Esophagus muscularis mucosa (tissue), 4 donors: ENCODE data around the gene OMG. TPM values are rescaled to one million over a fixed set of nuclear protein-coding genes. Genes with fewer than 3 reads are reported as not detected.

Experiments used
- DNase-seq: peaks from one replicate; pipeline ENCODE4 v3.0.0-alpha.2; 2017; ENCODE audit errors: extremely low spot score
- H3K27ac ChIP-seq, 4 donors: fragments of 200-600 bp; sonication (generic); replicated peaks in 1 of 4; 1 replicate in 3 of 4; 2 replicates in 1 of 4; pipeline ENCODE4 v1.5.1; 2016 to 2019; ENCODE audit warnings: mild to moderate bottlenecking in 1 of 4
- H3K27me3 ChIP-seq, 4 donors: fragments of 200-600 bp; sonication (generic); one replicate each; pipeline versions ENCODE4 v1.5.1 to v1.6.0; 2016 to 2019
- H3K36me3 ChIP-seq, 4 donors: fragments of 200-600 bp; sonication (generic); one replicate each; pipeline ENCODE4 v1.5.1; 2016 to 2019
- H3K4me1 ChIP-seq, 4 donors: fragments of 200-600 bp; sonication (generic); one replicate each; pipeline ENCODE4 v1.5.1; 2016 to 2019
- H3K4me3 ChIP-seq, 4 donors: fragments of 200-600 bp; sonication (generic); 1 replicate in 2 of 4; 2 replicates in 2 of 4; pipeline ENCODE4 v1.5.1; 2016 to 2019; ENCODE audit warnings: mild to moderate bottlenecking in 4 of 4, moderate library complexity in 1 of 4
- H3K9me3 ChIP-seq, 4 donors: fragments of 200-600 bp; sonication (generic); 1 replicate in 3 of 4; 2 replicates in 1 of 4; pipeline ENCODE4 v1.5.1; 2016 to 2019
- CTCF ChIP-seq, 3 experiments: fragments of 200-600 bp in 2 of 3; fragments of 450-650 bp in 1 of 3; sonication (generic) in 2 of 3; IDR thresholded peaks; one replicate each; pipeline ENCODE4 v1.5.1; 2017 to 2019; ENCODE audit warnings: antibody characterized with exemption in 3 of 3, mild to moderate bottlenecking in 2 of 3, moderate library complexity in 1 of 3
- EP300 ChIP-seq: sonication (generic); formaldehyde crosslinking; IDR thresholded peaks from one replicate; pipeline ENCODE4 v1.6.1; 2017; ENCODE audit warnings: antibody characterized with exemption
- POLR2A ChIP-seq: fragments of 450-650 bp; IDR thresholded peaks from one replicate; pipeline ENCODE4 v1.6.1; 2017; ENCODE audit warnings: antibody characterized with exemption, moderate library complexity, mild to moderate bottlenecking, low read depth
- POLR2AphosphoS5 ChIP-seq, 2 donors: sonication (generic); formaldehyde crosslinking; IDR thresholded peaks; one replicate each; pipeline ENCODE4 v1.6.1; 2017; ENCODE audit warnings: antibody characterized with exemption in 2 of 2
- WGBS: methylation state at CpG from one replicate; pipeline ENCODE4 v1.1.5; 2018; 5-methylcytosine and 5-hydroxymethylcytosine counted together
- intact Hi-C: fragments of 100-400 bp; cut with DNase I; formaldehyde crosslinking; loops from one replicate; pipeline ENCODE4 v1.15.1; 2023
- total RNA-seq, 4 donors: library from RNA; depleted of rRNA; stranded (reverse); fragments of >200 nt; gene quantifications; one replicate each; pipeline versions ENCODE4 v1.1.0 to v1.2.1, GENCODE V29; 2016

OMG gene
- total RNA-seq, 4 donors from 2014 or later: 0.66 to 1.1 TPM; not detected in 2

- 98% methylated on average over 12 of the region's 12 CpGs for WGBS
- no peak overlapping the region for H3K4me3 ChIP-seq
- no peaks in the 10 kb centered on the region for H3K4me1 ChIP-seq
- no peaks in the 10 kb centered on the region for H3K27me3 ChIP-seq
- no peak for DNase-seq
- H3K27ac ChIP-seq: no peak overlapping the region
- intact Hi-C loops: no loop called here
- no peak for TF ChIP-seq EP300
- no peak for TF ChIP-seq CTCF (IDR thresholded peaks at IDR 0.05)
- TF ChIP-seq POLR2AphosphoS5 (IDR thresholded peaks at IDR 0.05): no peak
- TF ChIP-seq POLR2A: no peak
- H3K36me3 ChIP-seq: peaks cover 0 to 39% (median 26%) of the 10 kb centered on the region in 4 donors
- no peaks in the 10 kb centered on the region for H3K9me3 ChIP-seq
These were observed 30.6 kb upstream of the OMG start for GRCh38 chr17:31327534-31328159.

GRCh38 chr17:31323551-31323950 lies 26.5 kb upstream of the OMG start:
- Histone ChIP-seq H3K4me3 (no peak overlapping the region), H3K36me3 (peaks cover 0 to 27% (median 17%) of the 10 kb centered on the region in 4 donors), H3K27me3 (no peaks in the 10 kb centered on the region), H3K4me1 (no peaks in the 10 kb centered on the region), H3K9me3 (no peaks in the 10 kb centered on the region), H3K27ac (no peak overlapping the region)
- TF ChIP-seq EP300 (no peak), POLR2A (no peak), CTCF (IDR thresholded peaks at IDR 0.05) (no peak), POLR2AphosphoS5 (IDR thresholded peaks at IDR 0.05) (no peak)
- intact Hi-C loops: no loop called here
- no peak for DNase-seq

- no peaks in the 10 kb centered on the region for H3K27me3 ChIP-seq
- H3K4me3 ChIP-seq: no peak overlapping the region
- H3K9me3 ChIP-seq: no peaks in the 10 kb centered on the region
- WGBS: 90% methylated on average over 4 of the region's 4 CpGs
- DNase-seq: no peak
- TF ChIP-seq CTCF (IDR thresholded peaks at IDR 0.05) (no peak), POLR2A (no peak), POLR2AphosphoS5 (IDR thresholded peaks at IDR 0.05) (no peak), EP300 (no peak)
- H3K4me1 ChIP-seq: no peaks in the 10 kb centered on the region
- H3K36me3 ChIP-seq: peaks cover 0 to 14% (median 13%) of the 10 kb centered on the region in 4 donors
- H3K27ac ChIP-seq: no peak overlapping the region
- intact Hi-C loops: no loop called here
These were observed 24.9 kb upstream of the OMG start for GRCh38 chr17:31321966-31322365.

GRCh38 chr17:31321481-31321880 lies 24.4 kb upstream of the OMG start, which contains the start of gene EVI2A:
Gene EVI2A, minus strand, starts transcription at chr17:31321622. Its CDS starts 2,609 bp downstream, at chr17:31319013.
- WGBS: 72% methylated on average over 3 of the region's 3 CpGs
- intact Hi-C loops: no loop called here

More at GRCh38 chr17:31321481-31321880, 24.4 kb upstream of the OMG start, which contains the start of gene EVI2A:
- no peaks in the 10 kb centered on the region for H3K4me1 ChIP-seq
- H3K27me3 ChIP-seq: no peaks in the 10 kb centered on the region
- no peaks in the 10 kb centered on the region for H3K9me3 ChIP-seq
- H3K36me3 ChIP-seq: peaks cover 0 to 10% (median 9%) of the 10 kb centered on the region in 4 donors
- no peak within 1 kb of the TSS for H3K27ac ChIP-seq
- peak within 1 kb of the TSS; percentile 3 to 26 (median 12) for H3K4me3 ChIP-seq
- TF ChIP-seq POLR2AphosphoS5 (IDR thresholded peaks at IDR 0.05) (no peak), CTCF (IDR thresholded peaks at IDR 0.05) (no peak), EP300 (no peak), POLR2A (no peak)
- no peak for DNase-seq
